ELR (cell line): ENCODE measurements around the gene SLC6A8.
A peak's percentile ranks its signal among the peaks of the same experiment; 100 is the strongest.
"Not testable (repeated sequence)": the region's sequence is repeated elsewhere in the genome, so short reads cannot be mapped to it uniquely, and the experiment has no call there.

Experiments
- DNase-seq: peaks from one replicate; pipeline ENCODE4 v3.0.0-alpha.2; 2015; ENCODE audit warnings: low read depth

The SLC6A8 gene

GRCh38 chrX:153672531-153673427 is 14.9 kb upstream of the SLC6A8 start:
- no peak for DNase-seq

GRCh38 chrX:153673428-153674218 is 14.1 kb upstream of the SLC6A8 start, which contains the start of gene PNCK:
Gene PNCK, minus strand, starts transcription at chrX:153673813. Its CDS starts 737 bp downstream, at chrX:153673076.
- DNase-seq, result no peak

DNA sequence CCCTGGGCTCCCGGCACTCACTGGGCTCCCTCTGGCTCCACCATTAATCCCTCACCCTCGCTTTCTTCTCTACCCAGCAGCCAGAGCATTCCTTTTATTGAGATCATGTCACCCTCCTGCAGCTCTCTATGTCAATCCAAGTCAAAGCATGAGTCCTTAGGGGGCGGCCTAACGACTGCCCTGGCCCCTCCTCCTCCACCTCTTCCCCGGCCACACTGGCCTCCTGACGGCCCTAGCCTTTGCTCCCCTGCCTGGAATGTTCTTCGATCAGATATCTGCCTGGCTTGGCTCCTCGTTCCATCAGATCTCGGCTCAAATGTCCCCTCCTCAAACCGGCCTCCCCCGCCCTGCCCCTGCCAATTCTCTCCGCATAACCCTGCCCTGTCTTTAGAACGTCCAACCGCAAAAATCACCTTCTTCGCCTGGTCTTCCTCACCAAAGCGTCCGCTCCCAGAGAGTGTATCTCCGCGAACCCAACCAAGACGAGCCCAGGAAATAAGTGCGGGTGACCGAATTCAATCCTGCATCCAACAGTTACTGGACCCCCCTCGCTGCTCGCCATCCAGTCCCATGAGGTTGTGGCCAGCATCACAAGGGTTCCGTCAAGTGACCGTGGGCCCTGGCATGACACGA is 13.4 kb upstream of the SLC6A8 start:
- DNase-seq, result no peak

- no peak for DNase-seq
Measured at GRCh38 chrX:153681175-153681574, 6.6 kb upstream of the SLC6A8 start.

GRCh38 chrX:153683486-153683885 is 4.2 kb upstream of the SLC6A8 start:
- not testable (repeated sequence) for DNase-seq

DNA sequence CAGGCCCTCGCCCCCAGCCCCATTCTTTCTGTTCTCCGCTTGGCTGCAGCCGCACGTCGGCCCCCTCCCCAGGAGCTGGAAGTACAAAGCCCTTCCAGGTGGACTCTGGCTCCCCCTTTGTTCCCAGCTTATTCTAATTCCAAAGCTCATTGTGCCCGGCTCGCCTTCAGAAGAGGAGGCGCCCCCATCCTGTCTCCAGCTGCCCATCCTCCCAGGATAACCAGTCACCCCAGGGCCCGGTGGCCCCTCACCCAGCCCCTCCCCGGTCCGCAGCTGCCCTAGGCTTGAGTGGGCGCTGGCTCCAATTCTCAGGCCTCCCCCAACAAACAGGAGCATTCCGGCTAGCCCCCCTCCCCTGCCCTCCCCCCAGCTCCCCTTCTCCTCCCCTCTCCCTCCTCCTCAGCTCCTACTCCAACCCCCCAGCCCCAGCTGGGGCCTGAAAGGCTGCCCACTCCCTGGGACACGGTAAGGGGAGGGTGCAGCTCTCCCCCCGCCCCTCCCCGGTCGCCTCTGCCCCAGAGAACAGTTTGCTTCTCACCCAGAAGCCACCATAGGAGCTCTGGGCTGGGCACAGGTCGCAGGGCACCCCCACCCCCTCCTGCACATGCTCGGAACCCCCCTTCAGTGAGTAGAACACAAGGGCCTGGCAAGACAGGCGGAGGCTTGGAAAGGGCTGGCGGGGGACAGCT is 3.1 kb upstream of the SLC6A8 start:
- no peak for DNase-seq

DNA sequence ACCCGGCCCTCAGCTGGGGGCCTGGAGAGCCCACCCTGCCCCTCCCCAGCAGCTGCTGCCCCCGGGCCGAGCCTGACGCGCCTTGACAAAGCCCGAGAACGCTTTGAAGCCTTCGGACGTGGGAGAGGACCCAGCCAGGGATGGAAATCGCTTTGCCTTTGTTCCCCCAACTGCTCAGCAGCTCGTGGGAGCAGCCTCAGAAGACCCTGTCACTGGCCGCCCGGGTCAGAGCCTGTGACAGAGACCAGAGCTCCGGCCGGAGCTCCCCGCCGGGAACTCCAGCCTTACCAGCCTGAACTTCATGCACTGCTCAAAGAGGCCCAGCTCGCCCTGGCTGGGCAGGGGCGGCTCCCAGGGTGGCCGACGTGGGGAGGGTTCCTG is 2.6 kb upstream of the SLC6A8 start:
- no peak for DNase-seq

DNA sequence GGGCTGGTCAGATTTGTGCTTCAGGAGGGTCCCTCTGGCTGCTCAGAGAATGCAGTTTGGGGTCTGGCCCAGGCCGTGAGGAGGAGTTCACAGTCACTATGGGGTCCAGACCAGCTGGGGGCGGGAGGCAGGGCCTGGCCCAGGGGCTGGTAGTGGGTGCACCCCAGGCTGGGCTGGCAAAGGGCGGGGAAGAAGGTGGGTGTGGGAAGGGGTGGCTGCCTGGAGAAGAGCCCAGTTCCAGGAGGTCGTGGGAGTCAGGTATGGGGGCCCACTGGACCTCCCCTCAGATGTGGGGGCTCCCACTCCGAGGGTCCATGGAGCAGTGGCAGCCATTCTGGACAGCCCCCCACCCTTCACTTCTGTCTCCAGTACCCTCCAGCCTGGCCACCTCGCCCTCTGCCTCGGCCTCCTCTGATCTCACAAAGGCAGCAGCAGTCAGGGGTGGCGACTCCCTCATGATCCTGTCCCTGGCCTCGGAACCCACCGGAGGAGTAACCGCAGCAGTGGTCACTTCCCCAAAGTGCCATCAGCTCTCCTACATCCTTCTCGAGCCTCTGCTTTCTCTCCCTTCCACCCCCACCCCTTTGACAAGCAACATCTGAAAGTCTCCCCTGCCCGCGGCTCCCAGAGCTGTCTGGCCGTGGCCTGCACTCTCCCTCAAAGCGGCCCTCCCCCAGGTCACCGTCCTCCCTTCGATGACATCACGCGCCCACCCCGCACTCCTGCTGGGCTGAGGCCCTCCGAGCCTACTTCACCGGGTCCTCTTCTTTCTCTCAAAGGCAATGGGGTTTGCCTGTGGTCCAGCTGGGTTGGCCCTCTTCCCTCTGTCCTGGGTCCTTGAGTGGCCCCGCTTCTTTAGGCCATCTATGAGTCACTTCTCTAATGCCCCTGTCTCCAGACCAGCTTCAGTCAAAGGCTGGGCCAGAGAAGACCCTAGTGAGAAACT is 1.7 kb upstream of the SLC6A8 start:
- no peak for DNase-seq

DNA sequence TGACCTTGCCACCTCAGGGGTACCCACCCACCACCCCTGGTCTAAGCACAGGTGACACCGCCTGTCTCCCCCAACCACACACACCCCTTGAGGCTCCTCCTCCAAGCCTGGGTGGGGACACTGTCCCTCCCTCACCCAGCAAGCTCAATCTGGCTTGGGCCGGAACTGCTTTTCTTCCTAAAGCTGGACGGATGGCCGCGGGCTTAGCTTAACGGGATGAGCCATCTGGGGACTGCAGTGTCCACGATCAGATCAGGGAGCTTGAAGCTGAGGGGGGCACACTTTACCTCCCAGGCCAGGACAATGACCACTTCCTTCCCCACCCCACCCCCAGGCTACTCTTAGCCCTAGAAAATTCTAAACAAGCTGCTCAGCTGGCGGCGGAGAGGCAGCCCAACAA is 1.0 kb upstream of the SLC6A8 start:
- no peak for DNase-seq

- DNase-seq, result peak; percentile 3
Measured at GRCh38 chrX:153688071-153688470, 345 bp downstream of the SLC6A8 start.

DNA sequence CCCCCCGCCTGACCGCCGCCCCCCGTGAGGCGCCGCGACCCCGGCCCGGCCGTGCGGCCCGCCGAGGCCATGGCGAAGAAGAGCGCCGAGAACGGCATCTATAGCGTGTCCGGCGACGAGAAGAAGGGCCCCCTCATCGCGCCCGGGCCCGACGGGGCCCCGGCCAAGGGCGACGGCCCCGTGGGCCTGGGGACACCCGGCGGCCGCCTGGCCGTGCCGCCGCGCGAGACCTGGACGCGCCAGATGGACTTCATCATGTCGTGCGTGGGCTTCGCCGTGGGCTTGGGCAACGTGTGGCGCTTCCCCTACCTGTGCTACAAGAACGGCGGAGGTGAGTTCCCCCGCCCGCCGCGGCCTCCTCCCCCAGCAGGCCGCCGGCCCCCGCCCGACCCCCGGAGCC is 780 bp downstream of the SLC6A8 start:
- DNase-seq, result no peak

DNA sequence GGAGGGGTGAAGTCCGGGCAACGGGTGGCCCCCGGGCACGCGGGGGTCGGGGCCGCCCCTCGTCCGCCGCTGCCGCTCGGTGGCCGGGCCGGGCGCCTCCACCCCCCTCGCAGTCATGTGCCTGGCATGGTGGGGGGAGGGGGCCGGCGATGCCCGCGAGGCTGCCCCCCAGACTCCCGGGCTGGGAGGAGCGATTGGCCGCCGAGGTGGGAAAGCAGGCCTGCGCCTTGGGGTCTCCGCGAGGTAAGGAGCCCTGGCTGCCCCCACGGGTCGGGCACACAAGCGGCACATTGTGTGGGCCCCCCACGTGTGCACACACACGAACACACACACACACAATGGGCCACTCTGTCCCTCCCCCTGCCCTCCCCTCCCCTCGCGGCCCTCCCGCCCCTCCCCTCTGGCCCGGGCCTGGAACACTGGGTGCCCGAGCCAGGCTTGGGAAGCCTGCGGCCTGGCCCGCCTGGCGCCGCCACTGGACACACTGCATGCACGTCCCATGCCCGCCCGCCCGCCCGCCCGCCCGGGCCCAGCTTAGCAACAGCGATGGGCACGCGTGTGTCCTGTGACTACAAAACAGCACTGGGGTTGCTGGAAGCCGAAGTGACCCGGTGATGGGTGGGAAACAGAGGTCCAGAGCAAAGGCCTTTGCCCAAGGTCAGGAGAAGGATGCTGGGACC is 1.3 kb downstream of the SLC6A8 start:
- peak; percentile 47 for DNase-seq

DNA sequence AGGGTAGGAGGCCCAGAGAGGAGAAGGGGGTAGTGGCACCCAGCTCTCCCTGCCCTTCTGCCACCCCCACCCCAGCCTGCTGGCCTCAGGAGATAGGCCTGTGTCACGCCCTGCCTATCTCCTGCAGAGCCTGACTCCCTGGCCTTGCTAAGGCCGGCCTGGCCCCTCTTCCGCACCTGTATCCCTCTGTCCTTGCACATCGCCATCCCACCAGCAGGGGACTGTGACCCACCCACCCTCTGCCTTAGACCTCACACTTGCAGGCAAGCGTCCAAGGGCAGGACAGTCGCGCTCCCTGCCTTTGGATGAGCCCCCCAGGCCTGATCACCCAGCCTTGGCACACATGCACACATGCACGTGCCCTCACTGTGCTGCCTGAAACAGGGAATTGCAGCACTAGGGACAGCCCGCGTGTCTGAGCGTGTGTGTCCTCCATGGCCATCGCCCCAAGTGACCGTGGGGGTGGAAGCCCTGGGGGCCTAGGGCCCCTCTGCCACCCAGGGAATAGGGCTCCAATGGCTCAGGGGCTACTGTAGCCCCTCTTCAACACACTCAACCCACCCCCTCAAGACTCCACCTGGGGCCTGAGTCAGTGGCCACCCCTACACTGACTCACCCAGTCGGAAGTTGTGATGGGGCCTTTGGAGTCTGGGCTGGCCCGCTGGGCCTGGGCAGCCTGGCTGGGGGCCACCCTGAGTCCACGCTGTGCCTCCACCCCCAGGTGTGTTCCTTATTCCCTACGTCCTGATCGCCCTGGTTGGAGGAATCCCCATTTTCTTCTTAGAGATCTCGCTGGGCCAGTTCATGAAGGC is 2.1 kb downstream of the SLC6A8 start:
- DNase-seq, result peak; percentile 47

GRCh38 chrX:153690466-153690865 is 2.7 kb downstream of the SLC6A8 start:
- no peak for DNase-seq

DNA sequence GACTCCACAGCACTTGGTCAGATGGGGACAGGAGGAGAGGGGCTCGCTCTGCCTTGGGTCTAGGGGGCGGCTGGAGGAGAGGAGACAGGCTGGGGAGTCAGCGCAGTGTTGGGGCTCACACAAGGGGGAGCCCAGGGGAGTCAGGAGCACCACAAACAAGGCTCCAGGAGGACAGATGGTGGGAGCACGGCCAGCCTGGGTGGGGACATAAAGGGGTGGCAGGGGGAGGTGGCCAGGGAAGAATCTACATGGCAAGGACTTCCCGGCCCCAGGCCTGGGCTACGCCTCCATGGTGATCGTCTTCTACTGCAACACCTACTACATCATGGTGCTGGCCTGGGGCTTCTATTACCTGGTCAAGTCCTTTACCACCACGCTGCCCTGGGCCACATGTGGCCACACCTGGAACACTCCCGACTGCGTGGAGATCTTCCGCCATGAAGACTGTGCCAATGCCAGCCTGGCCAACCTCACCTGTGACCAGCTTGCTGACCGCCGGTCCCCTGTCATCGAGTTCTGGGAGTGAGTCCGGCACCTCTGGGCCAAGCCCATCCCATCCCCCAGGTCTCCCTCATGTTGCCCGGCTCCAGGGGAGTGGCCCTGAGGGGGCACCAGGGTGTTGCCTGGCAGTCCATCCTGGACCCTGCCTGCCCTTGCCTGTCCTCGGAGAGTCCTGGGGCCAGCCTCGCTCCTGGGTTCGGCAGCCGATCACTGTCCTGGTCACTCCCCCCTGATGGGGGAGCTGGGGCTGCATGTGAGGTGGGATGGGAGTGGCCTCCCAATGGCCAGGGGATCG is 3.5 kb downstream of the SLC6A8 start:
- DNase-seq, result not testable (repeated sequence)

GRCh38 chrX:153692003-153692402 is 4.3 kb downstream of the SLC6A8 start:
- DNase-seq, result no peak

DNA sequence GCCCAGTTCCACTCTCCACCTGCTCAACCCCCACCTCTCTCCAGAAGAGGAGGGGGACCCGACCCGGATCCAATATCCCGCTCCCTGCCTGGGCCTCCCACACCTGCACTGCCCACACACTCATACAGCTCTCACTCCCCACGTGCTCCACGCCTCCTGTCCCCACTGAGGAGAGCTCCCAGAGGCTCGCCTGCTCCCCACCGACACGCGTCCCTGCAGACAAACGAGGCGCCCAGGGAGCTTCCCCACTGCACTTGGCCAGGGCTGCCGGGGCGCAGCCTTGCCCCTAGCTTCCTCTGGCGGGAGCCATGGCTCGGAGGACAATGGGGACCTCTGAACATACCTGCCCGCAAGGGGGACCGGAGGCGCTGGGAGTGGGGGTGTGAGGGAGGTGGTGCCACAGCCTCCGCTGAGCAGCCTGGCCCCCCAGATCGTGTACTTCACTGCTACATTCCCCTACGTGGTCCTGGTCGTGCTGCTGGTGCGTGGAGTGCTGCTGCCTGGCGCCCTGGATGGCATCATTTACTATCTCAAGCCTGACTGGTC is 5.0 kb downstream of the SLC6A8 start:
- no peak for DNase-seq
